GM12878 (cell line): Measurements from ENCODE around the gene AMOTL1.

Experiments used
- BRCA1 ChIP-seq: IDR thresholded peaks from 2 replicates; pipeline ENCODE4 v1.6.1; 2011; ENCODE audit warnings: low read depth, low read length, improper control_type of control experiment
- CREB1 ChIP-seq: IDR thresholded peaks from 2 replicates; pipeline ENCODE4 v1.6.1; 2012; ENCODE audit warnings: low read depth, mild to moderate bottlenecking, inconsistent platforms
- EZH2 ChIP-seq: IDR thresholded peaks from 2 replicates; pipeline ENCODE4 v1.6.1; 2012; ENCODE audit warnings: low read depth, mild to moderate bottlenecking, control low read depth, inconsistent platforms, low read length, borderline replicate concordance; ENCODE audit not compliant: control insufficient read depth
- POLR2A ChIP-seq: IDR thresholded peaks from 2 replicates; pipeline ENCODE4 v1.6.1; 2011; ENCODE audit warnings: low read depth, mild to moderate bottlenecking, low read length
- TF ChIP-seq, protein P1 (sequence below): fragments of 450-650 bp; IDR thresholded peaks from 2 replicates; pipeline ENCODE4 v1.6.1; 2017; ENCODE audit warnings: mild to moderate bottlenecking
- TF ChIP-seq, protein P2 (sequence below), 3 experiments: IDR thresholded peaks in 2 of 3; conservative IDR thresholded peaks in 1 of 3; 2 replicates each; pipeline ENCODE4 v1.5.1; 2011; ENCODE audit warnings: low read depth in 3 of 3, low read length in 3 of 3, mild to moderate bottlenecking in 3 of 3, control low read depth in 2 of 3, moderate library complexity in 2 of 3, inconsistent platforms in 1 of 3, mixed read lengths in 1 of 3; ENCODE audit not compliant: control insufficient read depth in 2 of 3, insufficient read depth in 1 of 3; ENCODE audit errors: extremely low read depth in 1 of 3

- TF ChIP-seq POLR2A (no peak), BRCA1 (no peak), CREB1 (no peak), EZH2 (no peak)
- TF ChIP-seq, protein P1, sequence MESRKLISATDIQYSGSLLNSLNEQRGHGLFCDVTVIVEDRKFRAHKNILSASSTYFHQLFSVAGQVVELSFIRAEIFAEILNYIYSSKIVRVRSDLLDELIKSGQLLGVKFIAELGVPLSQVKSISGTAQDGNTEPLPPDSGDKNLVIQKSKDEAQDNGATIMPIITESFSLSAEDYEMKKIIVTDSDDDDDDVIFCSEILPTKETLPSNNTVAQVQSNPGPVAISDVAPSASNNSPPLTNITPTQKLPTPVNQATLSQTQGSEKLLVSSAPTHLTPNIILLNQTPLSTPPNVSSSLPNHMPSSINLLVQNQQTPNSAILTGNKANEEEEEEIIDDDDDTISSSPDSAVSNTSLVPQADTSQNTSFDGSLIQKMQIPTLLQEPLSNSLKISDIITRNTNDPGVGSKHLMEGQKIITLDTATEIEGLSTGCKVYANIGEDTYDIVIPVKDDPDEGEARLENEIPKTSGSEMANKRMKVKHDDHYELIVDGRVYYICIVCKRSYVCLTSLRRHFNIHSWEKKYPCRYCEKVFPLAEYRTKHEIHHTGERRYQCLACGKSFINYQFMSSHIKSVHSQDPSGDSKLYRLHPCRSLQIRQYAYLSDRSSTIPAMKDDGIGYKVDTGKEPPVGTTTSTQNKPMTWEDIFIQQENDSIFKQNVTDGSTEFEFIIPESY: no peak
- TF ChIP-seq, protein P2, sequence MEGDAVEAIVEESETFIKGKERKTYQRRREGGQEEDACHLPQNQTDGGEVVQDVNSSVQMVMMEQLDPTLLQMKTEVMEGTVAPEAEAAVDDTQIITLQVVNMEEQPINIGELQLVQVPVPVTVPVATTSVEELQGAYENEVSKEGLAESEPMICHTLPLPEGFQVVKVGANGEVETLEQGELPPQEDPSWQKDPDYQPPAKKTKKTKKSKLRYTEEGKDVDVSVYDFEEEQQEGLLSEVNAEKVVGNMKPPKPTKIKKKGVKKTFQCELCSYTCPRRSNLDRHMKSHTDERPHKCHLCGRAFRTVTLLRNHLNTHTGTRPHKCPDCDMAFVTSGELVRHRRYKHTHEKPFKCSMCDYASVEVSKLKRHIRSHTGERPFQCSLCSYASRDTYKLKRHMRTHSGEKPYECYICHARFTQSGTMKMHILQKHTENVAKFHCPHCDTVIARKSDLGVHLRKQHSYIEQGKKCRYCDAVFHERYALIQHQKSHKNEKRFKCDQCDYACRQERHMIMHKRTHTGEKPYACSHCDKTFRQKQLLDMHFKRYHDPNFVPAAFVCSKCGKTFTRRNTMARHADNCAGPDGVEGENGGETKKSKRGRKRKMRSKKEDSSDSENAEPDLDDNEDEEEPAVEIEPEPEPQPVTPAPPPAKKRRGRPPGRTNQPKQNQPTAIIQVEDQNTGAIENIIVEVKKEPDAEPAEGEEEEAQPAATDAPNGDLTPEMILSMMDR (IDR thresholded peaks at IDR 0.05 in 2 of 3, conservative IDR thresholded peaks at IDR 0.05 in 1 of 3; ENCODE audit: control insufficient read depth in 2 of 3, extremely low read depth in 1 of 3, insufficient read depth in 1 of 3, low read depth in 3 of 3, low read length in 3 of 3): no peak
Observed at GRCh38 chr11:94855666-94856065, 87.5 kb downstream of the AMOTL1 start.
